Ramos (cell line): ENCODE data around the gene MFSD11.
"Not testable (repeated sequence)": the region's sequence is repeated elsewhere in the genome, so short reads cannot be mapped to it uniquely, and the experiment has no call there.

Experiments
- in situ Hi-C: fragments of 300-500 bp; cut with MboI; formaldehyde crosslinking; loops from one replicate; pipeline ENCODE4 v1.14.3; 2022; ENCODE audit warnings: low sequenced_read_pairs; ENCODE audit not compliant: unreplicated experiment

The MFSD11 gene

DNA sequence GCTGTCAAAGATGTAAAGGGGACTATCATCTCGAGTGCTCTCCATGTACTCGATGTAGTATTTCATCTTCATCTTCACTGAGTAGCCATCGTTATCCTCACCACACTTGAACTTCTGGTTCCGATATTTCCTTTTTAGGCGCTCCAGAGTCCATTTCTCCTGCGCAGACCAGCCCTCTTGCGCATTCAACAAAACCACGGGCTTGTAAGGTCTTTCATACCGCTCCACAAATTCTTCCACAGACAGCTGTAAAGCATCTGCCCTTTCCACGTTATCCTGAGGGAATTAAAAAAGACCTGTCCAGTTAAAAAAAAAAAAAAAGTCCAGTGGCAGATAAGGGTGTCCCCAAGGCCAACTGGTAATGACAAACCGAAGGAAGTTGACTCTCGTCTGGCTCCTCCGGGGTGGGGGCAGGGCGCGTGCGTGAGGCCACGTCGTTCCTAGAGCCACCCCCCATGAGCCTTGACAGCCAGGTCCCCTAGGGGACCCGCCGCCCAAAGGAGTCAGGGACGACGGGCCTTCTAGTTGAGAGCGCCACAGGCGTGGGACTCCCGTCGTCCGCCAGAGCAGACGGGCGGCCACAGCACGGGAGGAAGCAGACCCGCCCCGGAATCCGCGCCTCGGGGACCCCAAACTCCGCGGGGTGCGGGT lies 12.2 kb upstream of the MFSD11 start:
- in situ Hi-C loops, result no loop called here

DNA sequence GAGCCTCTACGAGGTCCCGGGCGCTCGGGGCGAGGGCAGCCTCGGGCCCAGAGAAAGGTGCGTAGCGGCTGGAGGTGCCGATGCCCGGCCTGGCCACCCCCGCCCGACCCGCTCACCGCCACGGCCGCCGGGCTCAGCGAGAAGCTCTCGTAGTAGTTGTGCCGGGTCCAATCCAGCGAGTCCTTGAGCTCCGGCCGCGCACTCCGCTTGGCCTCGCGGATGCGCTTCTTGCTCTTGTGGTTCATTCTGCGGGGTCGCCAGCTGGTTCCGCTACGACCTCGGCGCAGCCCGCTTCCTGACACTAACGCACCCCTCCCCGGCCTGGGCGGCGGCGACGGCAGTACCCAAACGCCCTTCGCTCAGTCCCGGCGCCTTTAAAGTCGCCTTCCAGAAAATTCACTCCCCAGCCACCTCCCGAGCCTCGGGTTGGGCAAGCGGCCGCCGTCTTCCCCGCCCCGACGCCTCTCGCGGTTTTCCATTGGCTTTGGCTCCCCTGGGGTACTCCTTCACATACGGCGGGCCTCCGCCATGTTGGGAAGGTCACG lies 11.6 kb upstream of the MFSD11 start, which contains the start of gene JMJD6:
Gene JMJD6, minus strand, starts transcription at position 376 of the 545 bp plus-strand sequence. Its CDS starts 131 bp downstream, at position 245.
- in situ Hi-C loops, result no loop called here

DNA sequence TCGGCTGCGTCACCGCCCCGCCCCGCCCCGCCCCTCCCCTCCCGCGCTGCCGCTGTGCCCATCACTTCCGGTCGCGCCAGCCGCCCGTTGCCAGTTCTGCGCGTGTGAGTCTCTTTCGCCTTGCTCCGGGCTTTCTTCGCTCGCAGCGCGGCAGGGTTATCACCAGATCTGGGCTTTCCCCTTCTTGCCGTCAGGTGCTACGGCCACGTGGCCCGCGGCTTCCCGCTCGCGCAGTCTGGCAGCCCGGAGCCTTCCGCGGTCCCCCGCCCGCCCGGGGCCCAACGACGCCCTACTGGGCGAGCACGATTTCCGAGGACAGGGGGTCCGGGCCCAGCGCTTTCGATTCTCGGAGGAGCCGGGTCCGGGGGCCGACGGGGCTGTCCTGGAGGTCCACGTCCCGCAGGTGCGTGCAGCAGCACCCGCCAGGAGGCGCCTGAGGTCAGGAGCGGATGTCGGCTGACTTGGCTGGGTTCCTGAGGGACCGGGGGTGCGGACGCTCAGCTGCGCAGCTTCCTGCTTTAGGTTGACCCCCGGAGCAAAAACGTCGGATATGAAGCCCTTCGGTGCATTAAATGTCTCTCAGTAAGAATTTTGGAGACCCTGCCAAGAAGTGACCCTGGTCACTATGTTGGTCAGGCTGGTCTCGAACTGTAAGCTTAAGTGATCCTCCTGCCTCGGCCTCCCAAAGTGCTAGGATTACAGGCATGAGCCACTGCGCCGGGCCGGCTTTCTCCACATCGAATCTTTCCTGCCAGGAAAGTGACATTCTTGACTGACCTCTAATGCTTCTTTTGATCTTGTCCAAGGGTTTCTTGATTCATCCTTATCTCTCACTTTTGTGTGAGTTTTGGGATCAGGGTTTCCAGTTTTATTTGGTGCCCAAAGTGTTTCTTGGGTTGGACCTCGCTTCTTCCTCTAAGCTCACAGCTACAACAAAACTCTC lies 10.9 kb upstream of the MFSD11 start, which contains the start of gene METTL23:
Gene METTL23, plus strand, starts transcription at position 64 of the 943 bp plus-strand sequence. CDS start 2,872 bp downstream, outside the sequence.
- in situ Hi-C loops, result no loop called here

DNA sequence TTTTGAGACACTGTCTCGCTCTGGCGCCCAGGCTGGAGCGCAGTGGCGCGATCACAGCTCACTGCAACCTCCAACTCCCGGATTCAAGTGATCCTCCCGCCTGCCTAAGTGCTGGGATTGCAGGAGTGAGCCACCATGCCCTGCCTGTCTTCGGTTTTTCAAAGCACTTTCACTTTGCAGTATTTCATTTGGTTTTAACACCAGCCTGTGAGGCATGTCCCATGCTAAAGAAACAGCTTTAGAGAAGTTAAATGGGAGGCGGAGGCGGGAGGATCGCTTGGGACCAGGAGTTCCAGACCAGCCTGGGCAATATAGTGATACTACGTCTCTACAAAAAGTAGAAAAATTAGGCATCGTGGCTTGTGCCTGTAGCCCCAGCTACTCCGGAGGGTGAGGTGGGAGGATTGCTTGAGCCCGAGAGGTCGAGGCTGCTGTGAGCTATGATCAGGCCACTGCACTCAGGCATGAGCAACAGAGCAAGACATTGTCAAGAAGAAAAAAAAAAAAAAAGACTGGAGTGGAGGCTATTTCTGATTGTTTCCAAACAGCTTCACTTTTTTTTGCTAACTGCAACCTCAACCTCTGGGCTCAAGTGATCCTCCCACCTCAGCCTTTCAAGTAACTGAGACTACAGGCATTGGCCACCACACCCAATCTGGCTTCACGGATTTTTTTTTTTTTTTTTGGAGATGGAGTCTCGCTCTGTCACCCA lies 10.0 kb upstream of the MFSD11 start:
- in situ Hi-C loops, result no loop called here

DNA sequence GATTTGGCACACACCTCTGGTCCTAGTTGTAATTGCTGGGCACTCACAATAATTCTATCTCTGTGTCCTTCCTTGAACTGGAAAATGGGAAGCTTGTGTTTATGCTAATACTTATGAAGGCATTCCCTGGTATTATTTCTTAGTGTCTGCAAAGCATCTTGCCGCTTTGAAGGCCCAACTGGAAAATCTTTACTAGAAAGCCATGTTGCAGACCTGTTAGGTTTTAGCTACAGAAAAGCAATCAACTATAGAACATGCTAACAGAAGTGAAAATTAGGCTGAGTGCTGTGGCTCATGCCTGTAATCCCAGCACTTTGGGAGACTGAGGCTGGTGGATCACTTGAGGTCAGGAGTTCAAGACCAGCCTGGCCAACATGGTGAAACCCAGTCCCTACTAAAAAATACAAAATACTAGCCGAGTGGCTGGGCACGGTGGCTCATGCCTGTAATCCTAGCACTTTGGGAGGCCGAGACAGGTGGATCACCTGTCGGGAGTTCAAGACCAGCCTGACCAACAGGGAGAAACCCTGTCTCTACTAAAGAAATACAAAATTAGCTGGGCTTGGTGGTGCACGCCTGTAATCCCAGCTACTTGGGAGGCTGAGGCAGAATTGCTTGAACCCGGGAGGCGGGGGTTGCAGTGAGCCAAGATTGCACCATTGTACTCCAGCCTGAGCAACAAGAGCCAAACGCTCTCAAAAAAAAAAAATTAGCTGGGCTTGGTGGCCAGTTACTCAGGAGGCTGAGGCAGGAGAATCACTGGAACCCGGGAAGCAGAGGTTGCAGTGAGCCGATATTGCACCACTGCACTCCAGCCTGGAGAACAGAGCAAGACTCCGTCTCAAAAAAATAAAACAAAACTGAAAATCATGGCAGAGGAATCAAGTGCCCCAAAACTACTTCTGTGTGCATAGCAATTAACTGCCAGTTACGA lies 5.9 kb upstream of the MFSD11 start:
- in situ Hi-C loops, result not testable (repeated sequence)

DNA sequence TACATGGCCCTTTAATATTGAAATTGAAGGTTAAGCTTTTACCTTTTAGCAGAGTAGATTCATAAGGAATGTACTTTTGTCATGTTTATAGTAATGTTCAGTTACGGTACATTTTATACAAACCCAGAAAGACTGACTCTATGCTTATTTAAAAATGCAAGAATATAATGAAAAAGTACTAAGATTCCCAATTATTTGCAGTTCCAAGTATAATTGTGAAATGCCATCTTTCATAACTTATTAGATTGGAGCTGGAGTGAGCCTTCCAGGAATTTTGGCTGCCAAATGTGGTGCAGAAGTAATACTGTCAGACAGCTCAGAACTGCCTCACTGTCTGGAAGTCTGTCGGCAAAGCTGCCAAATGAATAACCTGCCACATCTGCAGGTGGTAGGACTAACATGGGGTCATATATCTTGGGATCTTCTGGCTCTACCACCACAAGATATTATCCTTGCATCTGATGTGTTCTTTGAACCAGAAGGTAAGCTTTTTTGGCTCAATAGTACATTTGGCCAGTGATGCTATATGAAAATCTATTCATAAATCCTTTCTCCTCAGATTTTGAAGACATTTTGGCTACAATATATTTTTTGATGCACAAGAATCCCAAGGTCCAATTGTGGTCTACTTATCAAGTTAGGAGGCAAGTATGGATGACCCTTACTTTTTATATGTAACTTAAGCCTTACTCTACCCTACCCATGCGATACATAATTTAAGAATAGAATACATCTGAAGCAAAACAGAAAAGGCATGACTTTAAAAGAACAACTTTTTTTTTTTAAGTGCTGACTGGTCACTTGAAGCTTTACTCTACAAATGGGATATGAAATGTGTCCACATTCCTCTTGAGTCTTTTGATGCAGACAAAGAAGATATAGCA lies 4.9 kb upstream of the MFSD11 start:
- in situ Hi-C loops, result no loop called here

DNA sequence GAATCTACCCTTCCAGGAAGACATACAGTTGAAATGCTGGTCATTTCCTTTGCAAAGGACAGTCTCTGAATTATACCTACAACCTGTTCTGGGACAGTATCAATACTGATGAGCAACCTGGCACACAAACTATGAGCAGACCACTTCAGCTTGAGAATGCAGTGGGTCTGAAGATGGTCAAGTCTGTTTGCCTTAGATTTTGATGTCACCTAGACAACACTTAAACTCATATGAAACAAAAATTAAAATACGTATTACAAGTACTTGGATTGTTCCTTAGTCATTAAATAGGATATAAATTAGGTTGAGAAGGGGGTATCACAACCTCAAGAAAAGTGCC lies 4.3 kb upstream of the MFSD11 start:
- in situ Hi-C loops, result no loop called here

DNA sequence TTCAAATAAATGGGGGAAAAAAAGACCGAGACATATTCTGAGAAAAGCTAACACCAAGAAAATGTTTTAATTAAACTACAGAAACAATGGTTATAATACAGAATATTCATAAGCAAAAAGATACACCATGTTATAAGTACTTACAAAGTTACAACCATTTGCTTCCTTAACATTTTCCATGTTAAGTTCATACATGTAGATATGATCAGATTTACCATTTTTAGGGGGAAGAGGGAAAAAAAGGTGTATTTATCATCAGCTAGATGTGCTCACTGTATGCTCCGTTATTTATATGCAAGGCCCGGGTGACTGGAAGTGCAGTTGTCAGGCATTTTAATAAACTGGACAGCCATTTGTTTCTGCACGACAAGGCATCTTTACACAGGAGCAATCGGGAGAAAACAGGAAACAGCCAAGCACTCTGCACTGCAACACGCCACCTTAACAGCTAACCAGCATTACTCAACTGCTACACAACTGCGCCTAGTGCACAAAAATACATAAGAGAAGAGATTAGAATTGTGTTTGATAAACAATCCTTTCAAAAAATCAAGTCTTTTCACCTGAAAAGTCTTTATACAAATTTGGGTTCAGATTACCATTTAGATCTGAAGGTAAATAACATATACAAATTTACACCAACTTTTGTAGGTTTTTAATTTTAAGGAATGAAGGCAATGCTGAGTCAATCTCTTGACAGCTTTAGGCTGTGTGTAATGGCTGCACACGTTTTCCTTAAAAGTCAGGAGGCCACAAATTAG lies 3.7 kb upstream of the MFSD11 start:
- in situ Hi-C loops, result no loop called here

DNA sequence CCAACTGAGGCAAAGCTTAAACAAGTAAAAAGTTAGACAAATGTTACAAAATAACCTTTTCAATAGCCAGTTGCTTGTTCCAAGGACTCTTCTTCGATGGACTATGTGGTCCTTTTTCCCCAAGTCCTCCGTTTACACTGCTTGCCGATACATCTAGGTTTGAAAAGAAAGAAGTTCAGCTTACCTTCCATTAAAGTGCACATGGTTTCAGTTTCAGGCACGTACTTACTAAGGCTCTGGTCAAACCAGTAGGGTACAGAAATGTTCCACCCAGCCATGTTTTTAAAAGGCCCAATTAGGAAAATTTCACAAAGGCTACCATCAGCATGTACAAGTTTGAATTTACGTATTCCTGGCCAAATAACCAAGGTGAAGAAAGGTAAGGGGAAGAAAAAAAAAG lies 2.9 kb upstream of the MFSD11 start:
- in situ Hi-C loops, result no loop called here

DNA sequence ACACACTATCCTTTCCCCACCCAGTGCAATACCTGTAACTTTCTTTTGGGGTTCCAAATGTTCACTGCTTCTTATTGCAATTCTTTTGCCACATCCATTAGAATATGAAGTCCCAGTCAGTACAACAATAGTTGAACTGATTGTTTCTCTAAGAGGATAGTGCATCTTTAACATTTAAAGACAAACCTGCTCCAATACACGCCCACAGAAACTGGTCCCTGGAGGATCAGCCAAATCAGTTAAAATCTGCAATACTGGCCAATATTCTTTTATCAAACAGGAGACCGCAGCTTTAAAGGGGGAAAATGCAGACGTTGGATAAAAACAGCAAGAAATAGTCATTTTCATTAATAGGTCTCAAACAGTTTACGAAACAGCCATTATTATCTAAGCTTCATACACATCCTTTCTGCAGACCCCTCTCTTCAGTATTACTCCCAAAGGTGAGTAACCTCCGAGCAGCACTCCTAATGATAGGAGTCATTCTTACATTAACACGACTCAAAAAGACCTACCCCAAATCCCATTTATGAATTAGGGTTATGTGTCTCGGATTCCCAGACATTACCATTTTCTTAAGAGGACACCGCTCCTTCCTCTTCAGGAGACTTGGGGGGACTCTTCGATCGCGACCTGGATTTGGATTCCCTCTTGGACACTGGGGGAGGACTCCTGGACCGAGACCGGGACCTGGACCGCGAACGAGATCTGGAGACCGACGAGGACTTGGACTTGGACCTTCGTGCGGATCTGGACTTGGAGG lies 2.2 kb upstream of the MFSD11 start:
- in situ Hi-C loops, result no loop called here

DNA sequence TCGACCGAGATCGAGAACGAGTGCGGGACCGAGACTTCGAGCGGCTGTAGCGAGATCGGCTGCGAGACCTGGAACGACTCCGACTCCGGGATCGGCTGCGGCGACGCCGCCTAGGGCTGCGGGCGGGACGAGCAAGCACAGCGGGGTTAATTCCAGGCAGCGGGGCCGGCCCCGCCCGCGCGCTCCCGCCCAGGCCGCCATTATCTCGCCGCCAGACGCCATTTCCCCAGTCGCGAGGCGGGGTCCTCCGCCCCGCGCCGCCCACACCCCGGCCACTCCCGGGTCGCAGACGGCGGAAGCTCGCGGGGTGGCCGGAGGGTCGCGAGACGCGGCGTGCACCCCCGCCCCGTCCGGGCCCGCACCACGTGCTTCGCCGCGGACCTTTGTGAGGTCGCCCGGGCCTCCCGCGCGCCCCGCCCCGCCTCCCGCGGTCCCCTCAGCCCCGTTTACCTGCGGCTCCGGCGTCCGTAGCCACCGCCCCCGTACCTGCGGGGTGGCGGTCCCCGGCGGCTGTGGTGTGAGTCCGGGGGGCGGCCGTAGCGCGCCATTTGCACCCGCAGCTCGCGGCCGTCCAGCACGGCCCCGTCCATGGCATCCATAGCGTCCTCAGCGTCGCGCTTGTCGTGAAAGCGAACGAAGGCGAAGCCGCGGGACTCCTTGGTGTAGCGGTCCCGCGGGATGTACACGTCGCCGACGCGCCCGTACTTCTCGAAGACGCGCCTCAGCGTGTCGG lies 1.4 kb upstream of the MFSD11 start:
- in situ Hi-C loops, result no loop called here

DNA sequence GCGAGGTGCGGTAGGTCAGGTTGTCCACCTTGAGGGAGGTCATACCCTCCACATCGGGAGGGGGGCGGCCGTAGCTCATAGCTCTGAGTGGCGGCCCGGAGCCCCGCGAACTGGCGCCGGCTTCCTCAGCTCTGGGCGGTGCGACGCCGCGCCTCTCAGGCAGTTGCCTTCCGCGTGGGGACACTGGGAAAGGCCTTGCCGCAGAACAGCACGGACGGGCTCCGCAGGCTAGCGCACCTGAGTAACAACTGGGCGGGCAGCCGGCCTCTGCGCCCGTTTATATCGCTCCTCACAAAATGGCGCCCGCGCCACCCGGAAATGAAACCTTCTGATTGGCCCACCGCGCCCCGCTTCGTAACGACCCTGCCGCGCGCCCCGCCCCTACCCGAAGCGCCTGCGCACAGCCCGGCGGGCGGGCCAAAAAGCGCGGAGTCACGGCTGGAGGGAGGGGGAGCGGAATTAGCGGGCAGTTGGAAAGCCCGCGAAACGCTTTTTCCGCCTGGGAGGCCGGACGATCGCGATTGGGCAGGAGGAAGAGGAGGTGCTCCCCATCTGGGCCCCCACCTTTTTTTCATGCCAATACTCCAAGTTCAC lies 740 bp upstream of the MFSD11 start, which contains the start of gene SRSF2:
Gene SRSF2, minus strand, starts transcription at position 250 of the 594 bp plus-strand sequence. Its CDS starts 171 bp downstream, at position 79.
- in situ Hi-C loops, result no loop called here

DNA sequence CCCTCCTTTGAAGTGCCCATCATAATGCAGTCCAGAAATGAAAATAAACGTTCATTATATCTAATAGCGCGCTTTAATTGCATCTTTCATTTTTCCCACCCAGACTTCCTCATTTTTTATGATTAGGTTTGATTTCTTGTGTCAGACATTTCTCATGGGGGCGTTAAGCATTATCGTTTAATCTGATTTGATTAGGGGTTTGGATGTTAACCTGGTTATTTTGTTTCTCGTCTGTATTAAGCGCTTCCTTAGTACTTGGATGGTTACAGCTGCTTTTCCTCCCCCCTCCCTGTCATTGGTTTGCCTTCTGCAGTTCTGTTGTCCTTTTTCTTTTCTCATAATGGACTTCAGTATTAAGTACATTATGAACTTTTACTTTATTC lies 540 bp downstream of the MFSD11 start:
- in situ Hi-C loops, result no loop called here

DNA sequence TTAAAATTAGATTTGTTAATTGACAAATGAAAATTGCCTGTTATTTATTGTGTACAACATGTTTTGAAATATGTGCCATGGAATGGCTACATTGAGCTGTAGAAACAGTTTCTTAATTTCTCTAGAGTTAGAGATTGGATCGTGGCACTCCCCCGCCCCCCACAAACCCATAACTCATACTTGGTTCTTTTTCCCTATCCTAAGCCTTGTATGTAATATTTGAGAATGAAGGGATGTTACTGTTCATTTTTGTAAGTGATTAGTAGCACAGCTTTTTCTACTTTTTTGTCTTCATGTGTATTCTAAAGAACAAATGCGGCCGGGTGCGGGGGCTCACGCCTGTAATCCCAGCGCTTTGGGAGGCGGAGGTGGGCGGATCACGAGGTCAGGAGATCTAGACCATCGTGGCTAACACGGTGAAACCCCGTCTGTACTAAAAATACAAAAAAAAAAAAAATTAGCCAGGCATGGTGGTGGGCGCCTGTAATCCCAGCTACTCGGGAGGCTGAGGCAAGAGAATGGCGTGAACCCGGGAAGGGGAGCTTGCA lies 1.7 kb downstream of the MFSD11 start:
- in situ Hi-C loops, result not testable (repeated sequence)

DNA sequence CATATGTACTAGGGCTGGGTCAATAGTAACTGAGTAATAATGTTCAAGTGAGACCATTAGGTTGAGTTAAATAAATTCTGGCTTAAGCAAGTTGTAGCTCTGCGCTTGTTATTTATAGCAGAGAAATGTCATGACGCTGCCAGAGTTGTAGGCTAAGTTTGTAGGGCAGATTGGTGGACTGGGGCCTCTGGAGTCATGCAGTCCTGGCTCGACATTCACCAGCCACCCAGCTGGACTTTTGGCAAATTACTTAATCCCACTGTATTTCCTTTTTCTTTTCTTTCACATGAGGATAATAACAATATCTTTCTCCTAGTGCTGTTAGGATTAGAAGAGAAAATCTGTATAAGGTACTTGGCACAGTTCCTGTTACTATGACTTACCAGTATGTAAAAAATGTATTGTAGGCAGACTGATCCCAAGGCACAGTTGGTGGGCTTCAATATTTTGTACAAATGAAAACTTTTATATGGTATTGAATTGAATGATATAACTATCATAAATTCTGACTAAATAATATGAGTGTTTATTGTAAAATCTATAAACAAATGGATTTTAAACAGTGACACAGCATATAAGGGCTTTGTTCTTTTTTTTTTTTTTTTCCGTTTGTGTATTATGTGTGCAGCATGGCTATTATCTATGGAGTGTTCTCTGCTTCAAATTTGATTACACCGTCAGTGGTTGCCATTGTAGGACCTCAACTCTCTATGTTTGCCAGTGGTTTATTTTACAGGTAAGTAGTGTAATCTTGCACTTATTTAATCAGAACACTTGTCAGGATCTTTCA lies 2.6 kb downstream of the MFSD11 start:
- in situ Hi-C loops, result no loop called here
